H9 (cell line): ENCODE measurements around the gene RHOH. TPM values are rescaled to one million over a fixed set of nuclear protein-coding genes. Genes with fewer than 3 reads are reported as not detected.

Source experiments
- DNase-seq: peaks from one replicate; pipeline ENCODE4 v3.0.0-alpha.2; 2017
- H2AFZ ChIP-seq: one replicate; pipeline ENCODE4 v1.6.1; 2013; ENCODE audit warnings: mild to moderate bottlenecking, low read length, control low read depth, moderate library complexity
- H2AK5ac ChIP-seq: 2 replicates; pipeline ENCODE4 v1.6.1; 2013; ENCODE audit warnings: low read length, control low read depth, mixed read lengths; ENCODE audit not compliant: insufficient read length
- H2BK120ac ChIP-seq: one replicate; pipeline ENCODE4 v1.6.1; 2013; ENCODE audit warnings: low read depth, mild to moderate bottlenecking, low read length, control low read depth, inconsistent platforms; ENCODE audit not compliant: poor library complexity, severe bottlenecking
- H2BK12ac ChIP-seq: 2 replicates; pipeline ENCODE4 v1.6.1; 2013; ENCODE audit warnings: low read length, control low read depth, mixed read lengths, low read depth; ENCODE audit not compliant: insufficient read length
- H2BK15ac ChIP-seq: 2 replicates; pipeline ENCODE4 v1.6.1; 2013; ENCODE audit warnings: low read depth, low read length, control low read depth
- H2BK20ac ChIP-seq: one replicate; pipeline ENCODE4 v1.6.1; 2013; ENCODE audit warnings: low read depth, mild to moderate bottlenecking, low read length, control low read depth, inconsistent platforms; ENCODE audit not compliant: poor library complexity, severe bottlenecking
- H2BK5ac ChIP-seq: 2 replicates; pipeline ENCODE4 v1.6.1; 2013; ENCODE audit warnings: low read length, control low read depth, mixed read lengths; ENCODE audit not compliant: insufficient read length
- H3K14ac ChIP-seq: 2 replicates; pipeline ENCODE4 v1.6.1; 2013; ENCODE audit warnings: low read length, control low read depth; ENCODE audit not compliant: insufficient read depth
- H3K18ac ChIP-seq: 2 replicates; pipeline ENCODE4 v1.6.1; 2013; ENCODE audit warnings: low read depth, mild to moderate bottlenecking, mixed read lengths, low read length, control low read depth; ENCODE audit not compliant: insufficient read length
- H3K23ac ChIP-seq: 2 replicates; pipeline ENCODE4 v1.6.1; 2013; ENCODE audit warnings: low read length, control low read depth, mixed read lengths, low read depth; ENCODE audit not compliant: insufficient read length
- H3K23me2 ChIP-seq: 2 replicates; pipeline ENCODE4 v1.6.1; 2013; ENCODE audit warnings: low read depth, mild to moderate bottlenecking, mixed read lengths, low read length, control low read depth; ENCODE audit not compliant: insufficient read length, poor library complexity, severe bottlenecking
- H3K27ac ChIP-seq: 2 replicates; pipeline ENCODE4 v1.5.1; 2013; ENCODE audit warnings: low read length, control low read depth, mixed read lengths, low read depth; ENCODE audit not compliant: insufficient read length
- H3K27me3 ChIP-seq: 2 replicates; pipeline ENCODE4 v1.6.1; 2013; ENCODE audit warnings: low read length, control low read depth, inconsistent platforms; ENCODE audit not compliant: insufficient read depth
- H3K4ac ChIP-seq: 2 replicates; pipeline ENCODE4 v1.6.1; 2013; ENCODE audit warnings: low read depth, mild to moderate bottlenecking, control low read depth, inconsistent platforms, low read length, moderate library complexity
- H3K4me1 ChIP-seq: 2 replicates; pipeline ENCODE4 v1.6.1; 2013; ENCODE audit warnings: low read length, control low read depth, inconsistent platforms; ENCODE audit not compliant: insufficient read depth
- H3K4me2 ChIP-seq: 2 replicates; pipeline ENCODE4 v1.6.1; 2013; ENCODE audit warnings: low read length, control low read depth, mixed read lengths; ENCODE audit not compliant: insufficient read length, insufficient read depth
- H3K56ac ChIP-seq: 2 replicates; pipeline ENCODE4 v1.6.1; 2013; ENCODE audit warnings: low read depth, mild to moderate bottlenecking, mixed read lengths, low read length, control low read depth; ENCODE audit not compliant: insufficient read length
- H3K79me1 ChIP-seq: 2 replicates; pipeline ENCODE4 v1.6.1; 2013; ENCODE audit warnings: low read depth, mild to moderate bottlenecking, moderate library complexity, low read length, control low read depth, inconsistent platforms; ENCODE audit not compliant: insufficient read depth, poor library complexity, severe bottlenecking
- H3K79me2 ChIP-seq: 2 replicates; pipeline ENCODE4 v1.6.1; 2013; ENCODE audit warnings: low read length, control low read depth, inconsistent platforms; ENCODE audit not compliant: insufficient read depth
- H3K9ac ChIP-seq: 2 replicates; pipeline ENCODE4 v1.6.1; 2013; ENCODE audit warnings: low read length, control low read depth, mixed read lengths; ENCODE audit not compliant: insufficient read length; ENCODE audit errors: extremely low read depth
- H3K9me3 ChIP-seq: one replicate; pipeline ENCODE4 v1.6.1; 2013; ENCODE audit warnings: low read depth, low read length, inconsistent platforms; ENCODE audit not compliant: control insufficient read depth
- H3T11ph ChIP-seq: one replicate; pipeline ENCODE4 v1.6.1; 2013; ENCODE audit warnings: mild to moderate bottlenecking, low read length, control low read depth, inconsistent platforms
- H4K20me1 ChIP-seq: one replicate; pipeline ENCODE4 v1.6.1; 2013; ENCODE audit not compliant: control insufficient read depth, insufficient read length, insufficient read depth
- H4K5ac ChIP-seq: 2 replicates; pipeline ENCODE4 v1.6.1; 2013; ENCODE audit warnings: low read depth, mild to moderate bottlenecking, mixed read lengths, low read length, control low read depth; ENCODE audit not compliant: insufficient read length
- H4K8ac ChIP-seq: replicated peaks from 2 replicates; pipeline ENCODE4 v1.6.1; 2013; ENCODE audit warnings: low read length, control low read depth, mixed read lengths, low read depth; ENCODE audit not compliant: insufficient read length
- H4K91ac ChIP-seq: 2 replicates; pipeline ENCODE4 v1.6.1; 2013; ENCODE audit warnings: low read depth, mild to moderate bottlenecking, moderate library complexity, mixed read lengths, low read length, control low read depth; ENCODE audit not compliant: insufficient read length
- H3K27ac Mint-ChIP-seq, 3 experiments: 2 replicates in 2 of 3; 3 replicates in 1 of 3; pipeline ENCODE4 v1.8.0; 2020 to 2021; ENCODE audit warnings: mixed read lengths in 3 of 3, mild to moderate bottlenecking in 1 of 3, moderate library complexity in 1 of 3
- H3K27me3 Mint-ChIP-seq: 2 replicates; pipeline ENCODE4 v1.8.0; 2021; ENCODE audit warnings: low read depth, mild to moderate bottlenecking, moderate library complexity, mixed read lengths
- H3K36me3 Mint-ChIP-seq, 3 experiments: 2 replicates in 2 of 3; 3 replicates in 1 of 3; pipeline ENCODE4 v1.8.0; 2020 to 2021; ENCODE audit warnings: low read depth in 3 of 3, mixed read lengths in 3 of 3; ENCODE audit not compliant: insufficient read depth in 1 of 3
- H3K4me1 Mint-ChIP-seq, 2 experiments: 2 replicates each; pipeline ENCODE4 v1.8.0; 2020; ENCODE audit warnings: mixed read lengths in 2 of 2
- H3K4me3 Mint-ChIP-seq, 2 experiments: 2 replicates in 1 of 2; 3 replicates in 1 of 2; pipeline ENCODE4 v1.8.0; 2020 to 2021; ENCODE audit warnings: mild to moderate bottlenecking in 2 of 2, mixed read lengths in 2 of 2, moderate library complexity in 1 of 2
- H3K9me3 Mint-ChIP-seq, 2 experiments: 2 replicates in 1 of 2; 3 replicates in 1 of 2; pipeline ENCODE4 v1.8.0; 2020; ENCODE audit warnings: mild to moderate bottlenecking in 2 of 2, mixed read lengths in 2 of 2, moderate library complexity in 1 of 2
- WGBS: extraction: QIAGEN DNeasy Blood & Tissue Kit; methylation state at CpG from one replicate; pipeline ENCODE4 v1.1.7; 2013; ENCODE audit warnings: missing lambda C conversion rate, low lambda C conversion rate, mixed read lengths; ENCODE audit not compliant: insufficient read length; ENCODE audit errors: extremely low coverage; 5-methylcytosine and 5-hydroxymethylcytosine counted together
- total RNA-seq: library from RNA; stranded (reverse); gene quantifications from 2 replicates; pipeline ENCODE4 v1.2.1, GENCODE V29; 2021
- TF ChIP-seq, protein P1 (sequence below): fragments of 200-600 bp; sonication (generic); conservative IDR thresholded peaks from 3 replicates; pipeline ENCODE4 v1.8.0; 2021; ENCODE audit warnings: antibody characterized with exemption, mild to moderate bottlenecking

The RHOH gene
- total RNA-seq, 1 experiment from 2014 or later, result 7.1 TPM

DNA sequence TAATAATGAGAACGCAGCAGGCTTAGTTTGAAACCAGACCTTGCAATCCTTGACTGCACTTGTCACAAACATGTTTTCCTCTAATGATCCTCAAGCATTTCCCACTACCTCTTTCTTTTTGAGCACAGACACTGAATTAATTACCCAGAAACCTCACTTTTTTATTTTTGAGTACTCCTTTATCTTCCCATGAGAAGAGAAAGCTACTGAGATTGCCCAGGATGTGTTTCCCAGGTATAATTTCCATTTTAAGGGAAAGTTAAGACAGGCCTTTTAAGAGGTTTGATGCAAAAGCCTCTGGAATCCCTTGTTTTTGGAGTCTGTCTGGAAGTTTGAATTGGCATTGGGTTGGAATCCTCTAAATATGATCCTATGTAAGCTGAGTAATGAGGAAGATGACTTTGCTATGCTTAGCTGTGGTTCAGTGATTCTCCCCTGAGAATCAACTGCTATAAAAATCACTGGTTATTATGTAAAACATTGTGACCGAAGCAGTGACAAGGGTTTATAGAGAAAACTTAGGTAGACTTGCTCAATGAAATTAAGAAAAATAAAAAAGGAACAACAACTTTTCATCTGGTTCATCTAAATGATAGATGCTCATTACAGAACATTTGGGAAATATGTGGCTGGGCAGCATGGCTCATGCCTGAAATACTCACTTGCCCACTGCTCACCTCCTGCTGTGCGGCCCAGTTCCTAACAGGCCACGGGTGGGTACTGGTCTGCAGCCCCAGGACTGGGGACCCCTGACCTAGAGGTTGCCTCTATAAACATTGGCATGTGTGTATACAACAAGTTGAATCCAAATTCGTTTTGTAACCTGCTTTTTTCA, 10.8 kb upstream of the RHOH start:
- Histone ChIP-seq H3K79me1 (no peaks in the 10 kb centered on the region), H3K9me3 (no peaks in the 10 kb centered on the region), H2AFZ (no peak overlapping the region), H3K56ac (no peak overlapping the region), H3K79me2 (no peaks in the 10 kb centered on the region), H3K27me3 (no peaks in the 10 kb centered on the region), H3K9ac (no peak overlapping the region), H3K4ac (no peak overlapping the region), H4K5ac (no peak overlapping the region), H3K23me2 (no peaks in the 10 kb centered on the region), H2BK15ac (0 out of 2 replicates have a peak overlapping the region, but pooled peaks have one; percentile 65), H2BK5ac (no peak overlapping the region), H3T11ph (no peak overlapping the region), H3K14ac (no peak overlapping the region), H2BK120ac (no peak overlapping the region), H2AK5ac (no peak overlapping the region), H2BK12ac (no peak overlapping the region), H3K27ac (no peak overlapping the region), H3K4me2 (no peak overlapping the region), H4K8ac (no peak overlapping the region), H4K91ac (no peak overlapping the region), H4K20me1 (no peaks in the 10 kb centered on the region), H3K18ac (no peak overlapping the region), H3K4me1 (peaks cover 2% of the 10 kb centered on the region; the same call in 1 of the 2 replicates), H3K23ac (no peak overlapping the region), H2BK20ac (no peak overlapping the region)
- Mint-ChIP-seq H3K36me3 (no peaks in the 10 kb centered on the region), H3K27ac (peak overlapping the region; percentile 70 to 93 (median 81); a peak in 3 of 7 replicates), H3K27me3 (no peaks in the 10 kb centered on the region), H3K9me3 (no peaks in the 10 kb centered on the region), H3K4me1 (peaks cover 15 to 17% of the 10 kb centered on the region in 2 experiments), H3K4me3 (no peak overlapping the region; a peak in 1 of 5 replicates)
- TF ChIP-seq, protein P1, sequence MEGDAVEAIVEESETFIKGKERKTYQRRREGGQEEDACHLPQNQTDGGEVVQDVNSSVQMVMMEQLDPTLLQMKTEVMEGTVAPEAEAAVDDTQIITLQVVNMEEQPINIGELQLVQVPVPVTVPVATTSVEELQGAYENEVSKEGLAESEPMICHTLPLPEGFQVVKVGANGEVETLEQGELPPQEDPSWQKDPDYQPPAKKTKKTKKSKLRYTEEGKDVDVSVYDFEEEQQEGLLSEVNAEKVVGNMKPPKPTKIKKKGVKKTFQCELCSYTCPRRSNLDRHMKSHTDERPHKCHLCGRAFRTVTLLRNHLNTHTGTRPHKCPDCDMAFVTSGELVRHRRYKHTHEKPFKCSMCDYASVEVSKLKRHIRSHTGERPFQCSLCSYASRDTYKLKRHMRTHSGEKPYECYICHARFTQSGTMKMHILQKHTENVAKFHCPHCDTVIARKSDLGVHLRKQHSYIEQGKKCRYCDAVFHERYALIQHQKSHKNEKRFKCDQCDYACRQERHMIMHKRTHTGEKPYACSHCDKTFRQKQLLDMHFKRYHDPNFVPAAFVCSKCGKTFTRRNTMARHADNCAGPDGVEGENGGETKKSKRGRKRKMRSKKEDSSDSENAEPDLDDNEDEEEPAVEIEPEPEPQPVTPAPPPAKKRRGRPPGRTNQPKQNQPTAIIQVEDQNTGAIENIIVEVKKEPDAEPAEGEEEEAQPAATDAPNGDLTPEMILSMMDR, result no peak
- DNase-seq, result no peak
- no CpG with 5 or more reads among the region's 5 CpGs for WGBS
